K562 (cell line): Measurements from ENCODE around the gene DND1. TPM values are rescaled to one million over a fixed set of nuclear protein-coding genes. Genes with fewer than 3 reads are reported as not detected.

Experiments used
- GTF2F1 ChIP-seq: IDR thresholded peaks from 2 replicates; pipeline ENCODE4 v1.6.1; 2011; ENCODE audit warnings: low read depth, low read length, improper control_type of control experiment
- KDM2B ChIP-seq: fragments of 250-450 bp; sonication (Bioruptor Pico); IDR thresholded peaks from 2 replicates; pipeline ENCODE4 v1.8.0; 2021; ENCODE audit warnings: mild to moderate bottlenecking, moderate library complexity
- MCM2 ChIP-seq: fragments of 450-650 bp; IDR thresholded peaks from 2 replicates; pipeline ENCODE4 v1.6.1; 2017; ENCODE audit warnings: low read depth, mild to moderate bottlenecking
- POU5F1 ChIP-seq: fragments of 150-350 bp; IDR thresholded peaks from 2 replicates; pipeline ENCODE4 v1.6.1; 2014; ENCODE audit warnings: borderline replicate concordance, low read length, low read depth, mild to moderate bottlenecking; ENCODE audit not compliant: partially characterized antibody
- ZC3H8 ChIP-seq: fragments of 450-650 bp; IDR thresholded peaks from 2 replicates; pipeline ENCODE4 v1.6.1; 2017
- ZNF232 ChIP-seq: sonication (generic); formaldehyde crosslinking; IDR thresholded peaks from 2 replicates; pipeline ENCODE4 v1.8.0; 2022; ENCODE audit warnings: mild to moderate bottlenecking, missing genetic modification reagents
- polyA plus RNA-seq, 8 experiments: library from polyadenylated mRNA; depleted of rRNA in 4 of 8; stranded (reverse) in 5 of 8; unstranded in 3 of 8; fragments of >200 nt; fragmentation: Nextera tagmentation in 2 of 8; fragmentation: Illumina TruSeq in 1 of 8; extraction: Ambion mirVana in 2 of 8; extraction: Trizol in 1 of 8; gene quantifications; 2 replicates each; pipeline versions ENCODE4 v1.2.1 to v1.2.3, GENCODE V29; 2011 to 2014; ENCODE audit warnings: inconsistent platforms in 1 of 8, missing spikeins in 1 of 8
- total RNA-seq, 7 experiments: library from RNA; depleted of rRNA in 6 of 7; stranded (reverse); fragments of >200 nt in 6 of 7; fragmentation: Illumina TruSeq in 2 of 7; extraction: Trizol in 2 of 7; gene quantifications; 2 replicates each; pipeline versions ENCODE4 v1.2.1 to v1.2.3, GENCODE V29; 2011 to 2021; ENCODE audit warnings: low replicate concordance in 1 of 7
- TF ChIP-seq, protein P1 (sequence below), 2 experiments: fragments of 450-650 bp; IDR thresholded peaks; 2 replicates each; pipeline ENCODE4 v1.6.1; 2018; ENCODE audit warnings: mild to moderate bottlenecking in 2 of 2, low read depth in 1 of 2; ENCODE audit not compliant: partially characterized antibody in 2 of 2
- TF ChIP-seq, protein P2 (sequence below): fragments of 200-600 bp; sonication (generic); IDR thresholded peaks from one replicate; pipeline ENCODE4 v1.6.1; 2012; ENCODE audit warnings: mild to moderate bottlenecking, low read depth, low read length, inconsistent platforms
- TF ChIP-seq, protein P3 (sequence below): sonication (generic); formaldehyde crosslinking; IDR thresholded peaks from 2 replicates; pipeline ENCODE4 v1.9.0; 2022; ENCODE audit warnings: mild to moderate bottlenecking, missing genetic modification reagents
- TF ChIP-seq, protein P4 (sequence below): fragments of 250-450 bp; sonication (Bioruptor Pico); IDR thresholded peaks from 2 replicates; pipeline ENCODE4 v1.9.0; 2021; ENCODE audit warnings: mild to moderate bottlenecking

DND1 gene
- total and polyA plus RNA-seq, 9 of the 15 experiments (the other 6 are each of a cell fraction or from before 2014, with no cell fraction given): 0.37 to 2.0 (median 0.90) TPM; not detected in 3

DNA sequence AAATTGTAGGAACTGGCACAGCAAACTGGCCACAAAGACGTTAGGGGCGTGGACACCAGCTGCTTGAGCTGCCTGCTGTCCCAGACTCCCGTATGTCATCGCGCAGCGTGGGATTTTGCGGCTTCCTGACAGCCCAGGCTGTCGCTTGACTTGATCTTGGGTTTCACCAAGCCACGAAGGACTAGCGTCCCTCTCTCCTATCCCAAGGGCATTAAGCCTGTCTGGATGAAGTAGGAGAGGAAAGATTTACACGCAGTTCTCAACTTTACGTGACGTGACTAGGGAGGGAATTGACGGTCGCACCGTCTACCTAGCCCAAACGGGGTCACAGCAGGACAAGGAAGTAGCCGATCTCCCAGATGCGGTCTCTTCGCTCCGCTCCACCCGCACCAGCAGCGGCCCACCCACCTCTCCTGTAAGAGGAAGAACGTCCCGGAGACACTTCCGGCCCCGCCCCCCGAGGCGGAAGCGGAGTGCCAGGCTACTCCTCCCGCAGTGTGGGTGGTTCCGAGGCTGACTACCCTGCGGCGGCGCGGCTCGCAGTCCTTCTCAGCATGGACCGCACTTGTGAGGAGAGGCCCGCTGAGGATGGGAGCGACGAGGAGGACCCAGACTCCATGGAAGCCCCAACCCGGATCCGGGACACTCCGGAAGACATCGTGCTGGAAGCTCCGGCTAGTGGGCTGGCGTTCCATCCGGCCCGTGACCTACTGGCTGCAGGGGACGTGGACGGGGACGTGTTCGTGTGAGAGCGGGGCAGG is 8.8 kb downstream of the DND1 start, which contains the start of gene WDR55 (continued):
- TF ChIP-seq, protein P1, sequence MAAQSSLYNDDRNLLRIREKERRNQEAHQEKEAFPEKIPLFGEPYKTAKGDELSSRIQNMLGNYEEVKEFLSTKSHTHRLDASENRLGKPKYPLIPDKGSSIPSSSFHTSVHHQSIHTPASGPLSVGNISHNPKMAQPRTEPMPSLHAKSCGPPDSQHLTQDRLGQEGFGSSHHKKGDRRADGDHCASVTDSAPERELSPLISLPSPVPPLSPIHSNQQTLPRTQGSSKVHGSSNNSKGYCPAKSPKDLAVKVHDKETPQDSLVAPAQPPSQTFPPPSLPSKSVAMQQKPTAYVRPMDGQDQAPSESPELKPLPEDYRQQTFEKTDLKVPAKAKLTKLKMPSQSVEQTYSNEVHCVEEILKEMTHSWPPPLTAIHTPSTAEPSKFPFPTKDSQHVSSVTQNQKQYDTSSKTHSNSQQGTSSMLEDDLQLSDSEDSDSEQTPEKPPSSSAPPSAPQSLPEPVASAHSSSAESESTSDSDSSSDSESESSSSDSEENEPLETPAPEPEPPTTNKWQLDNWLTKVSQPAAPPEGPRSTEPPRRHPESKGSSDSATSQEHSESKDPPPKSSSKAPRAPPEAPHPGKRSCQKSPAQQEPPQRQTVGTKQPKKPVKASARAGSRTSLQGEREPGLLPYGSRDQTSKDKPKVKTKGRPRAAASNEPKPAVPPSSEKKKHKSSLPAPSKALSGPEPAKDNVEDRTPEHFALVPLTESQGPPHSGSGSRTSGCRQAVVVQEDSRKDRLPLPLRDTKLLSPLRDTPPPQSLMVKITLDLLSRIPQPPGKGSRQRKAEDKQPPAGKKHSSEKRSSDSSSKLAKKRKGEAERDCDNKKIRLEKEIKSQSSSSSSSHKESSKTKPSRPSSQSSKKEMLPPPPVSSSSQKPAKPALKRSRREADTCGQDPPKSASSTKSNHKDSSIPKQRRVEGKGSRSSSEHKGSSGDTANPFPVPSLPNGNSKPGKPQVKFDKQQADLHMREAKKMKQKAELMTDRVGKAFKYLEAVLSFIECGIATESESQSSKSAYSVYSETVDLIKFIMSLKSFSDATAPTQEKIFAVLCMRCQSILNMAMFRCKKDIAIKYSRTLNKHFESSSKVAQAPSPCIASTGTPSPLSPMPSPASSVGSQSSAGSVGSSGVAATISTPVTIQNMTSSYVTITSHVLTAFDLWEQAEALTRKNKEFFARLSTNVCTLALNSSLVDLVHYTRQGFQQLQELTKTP (IDR thresholded peaks at IDR 0.05; ENCODE audit: low read depth in 1 of 2, partially characterized antibody in 2 of 2): peak in 1 of 2 experiments; percentile 66
- no peak for TF ChIP-seq POU5F1
- TF ChIP-seq, protein P2, sequence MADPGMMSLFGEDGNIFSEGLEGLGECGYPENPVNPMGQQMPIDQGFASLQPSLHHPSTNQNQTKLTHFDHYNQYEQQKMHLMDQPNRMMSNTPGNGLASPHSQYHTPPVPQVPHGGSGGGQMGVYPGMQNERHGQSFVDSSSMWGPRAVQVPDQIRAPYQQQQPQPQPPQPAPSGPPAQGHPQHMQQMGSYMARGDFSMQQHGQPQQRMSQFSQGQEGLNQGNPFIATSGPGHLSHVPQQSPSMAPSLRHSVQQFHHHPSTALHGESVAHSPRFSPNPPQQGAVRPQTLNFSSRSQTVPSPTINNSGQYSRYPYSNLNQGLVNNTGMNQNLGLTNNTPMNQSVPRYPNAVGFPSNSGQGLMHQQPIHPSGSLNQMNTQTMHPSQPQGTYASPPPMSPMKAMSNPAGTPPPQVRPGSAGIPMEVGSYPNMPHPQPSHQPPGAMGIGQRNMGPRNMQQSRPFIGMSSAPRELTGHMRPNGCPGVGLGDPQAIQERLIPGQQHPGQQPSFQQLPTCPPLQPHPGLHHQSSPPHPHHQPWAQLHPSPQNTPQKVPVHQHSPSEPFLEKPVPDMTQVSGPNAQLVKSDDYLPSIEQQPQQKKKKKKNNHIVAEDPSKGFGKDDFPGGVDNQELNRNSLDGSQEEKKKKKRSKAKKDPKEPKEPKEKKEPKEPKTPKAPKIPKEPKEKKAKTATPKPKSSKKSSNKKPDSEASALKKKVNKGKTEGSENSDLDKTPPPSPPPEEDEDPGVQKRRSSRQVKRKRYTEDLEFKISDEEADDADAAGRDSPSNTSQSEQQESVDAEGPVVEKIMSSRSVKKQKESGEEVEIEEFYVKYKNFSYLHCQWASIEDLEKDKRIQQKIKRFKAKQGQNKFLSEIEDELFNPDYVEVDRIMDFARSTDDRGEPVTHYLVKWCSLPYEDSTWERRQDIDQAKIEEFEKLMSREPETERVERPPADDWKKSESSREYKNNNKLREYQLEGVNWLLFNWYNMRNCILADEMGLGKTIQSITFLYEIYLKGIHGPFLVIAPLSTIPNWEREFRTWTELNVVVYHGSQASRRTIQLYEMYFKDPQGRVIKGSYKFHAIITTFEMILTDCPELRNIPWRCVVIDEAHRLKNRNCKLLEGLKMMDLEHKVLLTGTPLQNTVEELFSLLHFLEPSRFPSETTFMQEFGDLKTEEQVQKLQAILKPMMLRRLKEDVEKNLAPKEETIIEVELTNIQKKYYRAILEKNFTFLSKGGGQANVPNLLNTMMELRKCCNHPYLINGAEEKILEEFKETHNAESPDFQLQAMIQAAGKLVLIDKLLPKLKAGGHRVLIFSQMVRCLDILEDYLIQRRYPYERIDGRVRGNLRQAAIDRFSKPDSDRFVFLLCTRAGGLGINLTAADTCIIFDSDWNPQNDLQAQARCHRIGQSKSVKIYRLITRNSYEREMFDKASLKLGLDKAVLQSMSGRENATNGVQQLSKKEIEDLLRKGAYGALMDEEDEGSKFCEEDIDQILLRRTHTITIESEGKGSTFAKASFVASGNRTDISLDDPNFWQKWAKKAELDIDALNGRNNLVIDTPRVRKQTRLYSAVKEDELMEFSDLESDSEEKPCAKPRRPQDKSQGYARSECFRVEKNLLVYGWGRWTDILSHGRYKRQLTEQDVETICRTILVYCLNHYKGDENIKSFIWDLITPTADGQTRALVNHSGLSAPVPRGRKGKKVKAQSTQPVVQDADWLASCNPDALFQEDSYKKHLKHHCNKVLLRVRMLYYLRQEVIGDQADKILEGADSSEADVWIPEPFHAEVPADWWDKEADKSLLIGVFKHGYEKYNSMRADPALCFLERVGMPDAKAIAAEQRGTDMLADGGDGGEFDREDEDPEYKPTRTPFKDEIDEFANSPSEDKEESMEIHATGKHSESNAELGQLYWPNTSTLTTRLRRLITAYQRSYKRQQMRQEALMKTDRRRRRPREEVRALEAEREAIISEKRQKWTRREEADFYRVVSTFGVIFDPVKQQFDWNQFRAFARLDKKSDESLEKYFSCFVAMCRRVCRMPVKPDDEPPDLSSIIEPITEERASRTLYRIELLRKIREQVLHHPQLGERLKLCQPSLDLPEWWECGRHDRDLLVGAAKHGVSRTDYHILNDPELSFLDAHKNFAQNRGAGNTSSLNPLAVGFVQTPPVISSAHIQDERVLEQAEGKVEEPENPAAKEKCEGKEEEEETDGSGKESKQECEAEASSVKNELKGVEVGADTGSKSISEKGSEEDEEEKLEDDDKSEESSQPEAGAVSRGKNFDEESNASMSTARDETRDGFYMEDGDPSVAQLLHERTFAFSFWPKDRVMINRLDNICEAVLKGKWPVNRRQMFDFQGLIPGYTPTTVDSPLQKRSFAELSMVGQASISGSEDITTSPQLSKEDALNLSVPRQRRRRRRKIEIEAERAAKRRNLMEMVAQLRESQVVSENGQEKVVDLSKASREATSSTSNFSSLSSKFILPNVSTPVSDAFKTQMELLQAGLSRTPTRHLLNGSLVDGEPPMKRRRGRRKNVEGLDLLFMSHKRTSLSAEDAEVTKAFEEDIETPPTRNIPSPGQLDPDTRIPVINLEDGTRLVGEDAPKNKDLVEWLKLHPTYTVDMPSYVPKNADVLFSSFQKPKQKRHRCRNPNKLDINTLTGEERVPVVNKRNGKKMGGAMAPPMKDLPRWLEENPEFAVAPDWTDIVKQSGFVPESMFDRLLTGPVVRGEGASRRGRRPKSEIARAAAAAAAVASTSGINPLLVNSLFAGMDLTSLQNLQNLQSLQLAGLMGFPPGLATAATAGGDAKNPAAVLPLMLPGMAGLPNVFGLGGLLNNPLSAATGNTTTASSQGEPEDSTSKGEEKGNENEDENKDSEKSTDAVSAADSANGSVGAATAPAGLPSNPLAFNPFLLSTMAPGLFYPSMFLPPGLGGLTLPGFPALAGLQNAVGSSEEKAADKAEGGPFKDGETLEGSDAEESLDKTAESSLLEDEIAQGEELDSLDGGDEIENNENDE: no peak
- TF ChIP-seq, protein P3, sequence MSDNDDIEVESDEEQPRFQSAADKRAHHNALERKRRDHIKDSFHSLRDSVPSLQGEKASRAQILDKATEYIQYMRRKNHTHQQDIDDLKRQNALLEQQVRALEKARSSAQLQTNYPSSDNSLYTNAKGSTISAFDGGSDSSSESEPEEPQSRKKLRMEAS: peak; percentile 68
- TF ChIP-seq GTF2F1: 0 out of 2 replicates have a peak, but pooled peaks have one; percentile 34
- TF ChIP-seq KDM2B (CRISPR knock-in tag): 0 out of 2 replicates have a peak, but pooled peaks have one; percentile 32
- no peak for TF ChIP-seq MCM2
- no peak for TF ChIP-seq ZNF232 (CRISPR knock-in tag)
- TF ChIP-seq, protein P4, sequence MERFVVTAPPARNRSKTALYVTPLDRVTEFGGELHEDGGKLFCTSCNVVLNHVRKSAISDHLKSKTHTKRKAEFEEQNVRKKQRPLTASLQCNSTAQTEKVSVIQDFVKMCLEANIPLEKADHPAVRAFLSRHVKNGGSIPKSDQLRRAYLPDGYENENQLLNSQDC (CRISPR knock-in tag): no peak
- TF ChIP-seq ZC3H8: no peak
